Kasumi-1 (cell line): ENCODE data around the gene SLC17A5.
"Not testable (repeated sequence)": the region's sequence is repeated elsewhere in the genome, so short reads cannot be mapped to it uniquely, and the experiment has no call there.

Experiments used
- DNase-seq, 2 experiments: peaks; one replicate each; lab custom pipeline; 2025; lab: John Stamatoyannopoulos, UW

The SLC17A5 gene, protein sequence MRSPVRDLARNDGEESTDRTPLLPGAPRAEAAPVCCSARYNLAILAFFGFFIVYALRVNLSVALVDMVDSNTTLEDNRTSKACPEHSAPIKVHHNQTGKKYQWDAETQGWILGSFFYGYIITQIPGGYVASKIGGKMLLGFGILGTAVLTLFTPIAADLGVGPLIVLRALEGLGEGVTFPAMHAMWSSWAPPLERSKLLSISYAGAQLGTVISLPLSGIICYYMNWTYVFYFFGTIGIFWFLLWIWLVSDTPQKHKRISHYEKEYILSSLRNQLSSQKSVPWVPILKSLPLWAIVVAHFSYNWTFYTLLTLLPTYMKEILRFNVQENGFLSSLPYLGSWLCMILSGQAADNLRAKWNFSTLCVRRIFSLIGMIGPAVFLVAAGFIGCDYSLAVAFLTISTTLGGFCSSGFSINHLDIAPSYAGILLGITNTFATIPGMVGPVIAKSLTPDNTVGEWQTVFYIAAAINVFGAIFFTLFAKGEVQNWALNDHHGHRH

DNA sequence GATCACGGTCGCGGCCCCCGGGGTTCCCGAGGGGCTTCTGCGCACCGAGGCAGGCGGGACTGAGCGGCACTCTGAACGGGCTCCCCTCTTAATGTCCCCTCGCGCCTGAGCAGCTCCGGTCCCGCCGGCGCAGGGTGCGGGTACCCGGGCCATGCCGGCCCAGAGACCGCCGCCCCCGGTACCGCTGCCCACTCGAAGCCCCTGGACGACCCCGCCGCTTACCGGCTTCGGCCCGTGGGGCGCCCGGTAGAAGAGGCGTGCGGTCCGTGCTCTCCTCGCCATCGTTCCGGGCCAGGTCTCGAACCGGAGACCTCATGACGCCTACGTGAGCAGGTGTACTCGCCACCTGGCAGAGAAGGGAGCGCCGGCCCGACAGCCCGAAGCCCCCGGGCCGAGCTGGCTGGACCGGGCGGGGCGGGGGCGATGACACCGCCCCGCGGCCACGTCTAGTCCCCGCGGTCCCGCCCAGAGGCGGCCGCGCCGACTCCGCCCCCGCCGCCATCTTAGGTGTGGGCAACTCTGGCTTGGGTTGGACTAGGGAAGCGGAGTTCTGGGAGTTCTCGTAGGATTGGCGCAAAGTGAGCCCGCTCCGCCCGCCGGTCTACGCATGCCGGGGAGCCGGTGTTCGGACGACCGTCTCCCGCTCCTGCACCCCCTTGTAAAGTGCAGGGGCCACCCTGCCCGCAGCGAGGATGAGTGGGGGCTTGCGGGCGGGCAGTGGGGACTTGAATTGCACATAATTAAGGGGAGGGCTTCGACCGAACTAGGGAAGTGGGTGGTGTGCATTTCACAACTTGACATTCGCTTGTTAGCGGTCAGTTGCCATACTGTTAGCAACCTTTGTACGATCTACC, at the start of gene SLC17A5:
Gene SLC17A5, minus strand, starts transcription at position 422 of the 854 bp plus-strand sequence. Its CDS starts 106 bp downstream, at position 316.
- peak; percentile 90 to 92 for DNase-seq

DNA sequence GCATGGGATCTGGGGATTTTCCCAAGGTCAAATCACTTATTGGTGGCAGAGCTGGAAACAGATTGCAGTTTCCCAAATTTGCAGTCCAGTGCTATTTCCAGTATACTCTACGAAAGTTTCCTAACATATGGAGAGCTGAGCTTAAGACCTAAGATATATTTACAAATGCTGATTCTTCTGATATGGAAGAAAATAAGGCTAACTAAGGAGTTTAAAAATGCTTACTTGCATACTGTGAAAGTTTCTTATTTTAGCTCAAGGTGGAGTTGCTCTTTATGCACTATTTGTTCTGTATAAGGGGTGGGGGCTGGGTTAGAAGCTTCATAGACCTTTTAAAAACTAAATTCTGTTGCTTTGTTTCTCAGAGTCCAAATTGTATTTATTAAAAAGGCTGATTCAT, 49.7 kb upstream of the SLC17A5 start:
- DNase-seq, result no peak

DNA sequence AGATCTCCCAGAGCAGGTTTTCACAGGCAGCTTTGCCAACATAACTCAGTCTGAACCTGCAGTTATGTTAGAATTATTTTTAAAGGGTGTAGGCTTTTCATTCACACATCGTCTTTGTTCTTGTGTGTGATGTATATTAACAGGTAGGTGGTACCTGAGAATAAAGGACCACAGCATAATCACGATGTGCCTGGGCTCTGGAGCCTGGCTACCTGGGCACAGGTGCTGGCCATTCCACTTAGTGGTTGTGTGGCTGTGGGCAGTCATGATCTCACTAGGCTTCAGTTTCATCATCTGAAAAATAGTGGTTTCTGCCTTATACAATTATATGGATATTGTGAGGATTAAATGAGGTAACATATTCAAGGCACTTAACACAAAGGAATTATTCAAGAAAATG, 48.7 kb upstream of the SLC17A5 start:
- DNase-seq, result no peak

DNA sequence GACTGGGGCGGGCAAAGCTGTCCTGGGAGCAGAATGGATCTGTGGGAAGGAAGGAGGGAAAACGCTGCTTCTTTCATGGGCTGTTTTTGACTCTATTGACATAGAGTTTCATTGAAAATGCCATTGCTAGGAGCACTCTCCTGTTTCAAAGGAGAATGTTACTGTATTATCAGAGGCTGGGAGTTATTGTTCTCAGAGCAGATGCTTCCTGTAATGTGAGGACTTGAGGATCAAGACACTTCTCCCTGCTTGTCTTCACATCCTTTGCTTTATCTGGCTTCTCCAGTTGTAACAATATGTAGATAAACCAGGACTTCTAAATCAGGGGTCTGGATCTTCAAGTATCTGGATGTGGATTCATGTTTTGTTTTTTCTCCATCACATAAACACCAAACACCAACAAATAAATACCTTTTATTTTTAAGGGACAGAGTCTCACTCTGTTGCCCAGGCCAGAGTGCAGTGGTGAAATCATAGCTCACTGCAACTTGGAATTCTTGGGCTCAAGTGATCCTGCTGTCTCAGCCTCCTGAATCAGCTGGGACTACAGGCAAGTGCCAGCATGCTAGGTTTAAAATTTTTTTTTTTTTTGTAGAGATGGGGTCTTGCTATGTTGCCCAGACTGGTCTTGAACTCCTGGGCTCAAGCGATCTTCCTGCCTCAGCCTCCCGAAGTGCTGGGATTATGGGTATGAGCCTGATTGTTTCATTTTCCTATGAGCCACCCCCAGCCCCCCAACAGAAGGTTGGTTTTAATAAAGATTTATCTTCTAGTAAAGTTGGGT, 46.1 kb upstream of the SLC17A5 start:
- DNase-seq, result peak; percentile 70 to 73

DNA sequence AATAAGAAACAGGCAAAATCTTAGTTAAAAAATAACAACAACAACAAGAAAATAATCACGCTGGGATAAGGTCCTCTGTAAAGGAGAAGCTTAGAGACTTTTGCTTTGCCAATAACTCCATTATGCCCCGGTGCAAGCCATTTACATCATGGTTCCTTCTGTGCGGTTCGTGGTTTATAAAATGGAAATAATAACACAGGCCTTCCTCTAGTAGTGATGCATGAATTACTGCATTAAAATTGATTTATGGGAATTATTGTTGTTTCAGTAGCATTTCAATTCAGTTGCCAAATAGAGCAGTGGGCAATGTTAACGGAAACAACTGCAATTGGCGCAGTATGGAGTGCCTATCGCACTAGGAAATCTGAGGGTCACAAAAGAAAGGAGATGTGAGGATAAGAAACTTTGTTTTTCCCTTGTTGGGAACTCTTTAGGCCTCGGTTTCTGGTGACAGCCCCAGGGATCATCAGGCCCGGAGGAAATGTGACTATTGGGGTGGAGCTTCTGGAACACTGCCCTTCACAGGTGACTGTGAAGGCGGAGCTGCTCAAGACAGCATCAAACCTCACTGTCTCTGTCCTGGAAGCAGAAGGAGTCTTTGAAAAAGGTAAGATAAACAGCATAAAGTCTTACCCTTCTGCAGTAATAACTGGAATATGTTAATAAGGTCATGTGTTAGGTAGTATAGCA, 43.3 kb upstream of the SLC17A5 start:
- no peak for DNase-seq

DNA sequence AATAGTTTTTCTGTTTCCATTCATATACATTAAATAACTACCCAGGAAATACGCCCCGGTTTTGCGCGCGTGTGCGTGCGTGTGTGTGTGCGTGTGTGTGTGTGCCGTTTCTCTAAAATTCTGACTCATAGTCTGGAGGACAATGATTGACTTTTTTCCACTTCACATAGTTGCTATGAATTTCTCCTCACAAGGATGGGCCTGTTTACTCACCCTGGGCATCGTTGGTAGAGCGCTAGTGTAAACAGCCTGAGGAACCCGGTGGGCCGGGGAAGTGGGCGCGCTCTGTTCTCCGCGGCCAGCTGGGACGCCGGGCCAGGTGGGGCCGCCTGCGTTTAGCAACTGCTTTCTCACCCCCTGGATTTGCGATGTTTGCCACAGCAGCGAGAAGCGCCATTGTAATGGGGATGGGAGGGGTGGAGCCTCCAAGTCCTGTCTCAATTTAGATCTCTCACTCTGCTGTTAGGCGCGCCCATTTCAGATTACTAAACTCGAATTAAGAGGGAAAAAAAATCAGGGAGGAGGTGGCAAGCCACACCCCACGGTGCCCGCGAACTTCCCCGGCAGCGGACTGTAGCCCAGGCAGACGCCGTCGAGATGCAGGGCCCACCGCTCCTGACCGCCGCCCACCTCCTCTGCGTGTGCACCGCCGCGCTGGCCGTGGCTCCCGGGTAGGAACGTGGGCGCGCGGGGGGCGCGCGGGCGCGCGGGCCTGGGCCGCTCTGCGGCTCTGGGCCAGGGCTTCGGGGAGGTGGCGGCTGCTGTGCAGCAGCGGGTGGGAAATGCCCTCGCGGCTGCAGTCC, 42.0 kb upstream of the SLC17A5 start, which contains the start of gene CD109:
Gene CD109, plus strand, starts transcription at position 585 of the 803 bp plus-strand sequence. Its CDS starts 13 bp downstream, at position 598.
- peak; percentile 39 to 61 for DNase-seq

DNA sequence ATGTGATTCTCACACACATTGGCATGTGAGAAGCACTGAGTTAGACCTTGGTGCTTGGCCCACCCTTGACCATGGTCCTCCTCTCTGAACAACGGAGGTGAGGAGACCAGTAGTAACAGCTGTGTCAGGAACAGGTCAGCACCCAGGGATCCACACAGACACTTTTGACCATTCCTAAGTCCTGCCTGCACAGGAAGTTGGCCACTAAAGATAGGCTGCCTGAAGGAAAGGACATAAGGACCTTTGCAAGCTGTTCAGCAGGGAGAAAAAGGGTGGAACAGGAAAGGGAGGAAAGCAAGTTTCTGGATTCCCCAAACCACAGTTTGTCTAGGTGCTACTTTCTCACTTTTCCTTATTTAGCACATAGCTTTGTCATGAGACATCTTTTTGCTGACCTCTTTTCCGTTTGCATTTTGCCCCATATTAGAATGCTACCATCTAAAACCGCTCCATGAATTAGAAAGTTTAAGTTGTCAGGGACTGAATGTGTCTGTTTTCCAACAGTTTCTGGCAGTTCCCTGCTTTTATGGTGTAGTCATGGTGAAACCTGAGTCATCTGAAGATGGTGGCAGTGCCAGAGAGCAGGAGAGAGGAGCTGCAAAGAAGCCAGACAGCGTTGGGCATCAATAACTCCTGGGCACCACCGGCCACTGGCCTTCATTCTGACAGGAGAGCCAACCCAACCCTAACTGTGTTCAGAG, 41.1 kb upstream of the SLC17A5 start:
- DNase-seq, result no peak

DNA sequence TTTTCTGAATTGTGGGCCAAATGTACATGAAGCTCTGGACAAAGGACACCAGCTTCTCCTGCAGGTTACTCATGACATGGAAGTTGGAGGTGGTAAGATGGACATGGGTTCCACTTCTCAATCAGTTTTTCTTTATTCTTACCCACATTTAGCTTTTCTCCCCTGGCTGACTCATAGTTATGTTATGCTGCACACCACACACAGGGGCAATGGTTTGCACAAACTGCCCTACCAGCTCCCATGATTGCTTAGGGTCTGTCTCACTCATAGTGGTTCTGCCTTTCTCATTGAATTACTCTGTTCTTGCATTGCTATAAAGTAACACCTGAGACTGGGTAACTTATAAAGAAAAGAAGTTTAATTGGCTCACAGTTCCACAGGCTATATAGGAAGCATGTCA, 37.7 kb upstream of the SLC17A5 start:
- no peak for DNase-seq

DNA sequence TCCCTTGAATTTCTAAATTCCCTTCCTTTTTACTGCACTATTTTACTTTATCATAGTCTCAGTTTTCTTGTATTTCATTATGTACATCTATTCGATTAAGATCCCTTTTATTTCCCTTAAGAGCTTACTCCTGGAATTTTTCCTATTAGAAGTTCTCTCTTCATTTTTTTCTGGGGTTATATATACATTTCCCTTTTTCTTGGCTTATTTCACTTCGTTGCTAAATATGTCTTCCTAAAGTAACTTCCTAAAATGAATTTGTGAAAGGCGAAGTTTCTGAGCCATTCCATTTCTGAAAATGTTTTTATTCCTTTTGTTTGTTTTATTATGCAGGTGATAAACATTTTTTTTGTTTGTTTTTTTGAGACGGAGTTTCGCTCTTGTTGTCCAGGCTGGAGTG, 36.3 kb upstream of the SLC17A5 start:
- DNase-seq, result no peak

DNA sequence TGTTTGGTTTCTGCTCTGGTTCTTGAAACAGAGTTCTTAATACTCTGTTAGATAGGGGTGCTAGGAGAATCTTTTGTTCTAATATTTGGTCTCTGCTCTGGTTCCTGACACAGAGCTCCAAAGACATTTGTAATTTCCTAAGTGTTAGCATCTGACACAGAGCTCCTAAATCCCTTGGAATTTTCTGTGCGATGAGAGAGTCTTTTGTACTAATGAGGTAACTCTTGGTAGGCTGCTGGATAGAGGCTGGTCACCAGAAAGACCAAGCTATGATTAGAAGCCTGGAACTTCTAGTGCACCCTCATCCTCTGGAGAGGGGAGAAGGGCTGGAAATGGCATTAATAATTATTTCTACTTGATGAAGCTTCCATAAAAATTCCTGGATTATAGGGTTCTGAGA, 34.6 kb upstream of the SLC17A5 start:
- DNase-seq, result no peak

DNA sequence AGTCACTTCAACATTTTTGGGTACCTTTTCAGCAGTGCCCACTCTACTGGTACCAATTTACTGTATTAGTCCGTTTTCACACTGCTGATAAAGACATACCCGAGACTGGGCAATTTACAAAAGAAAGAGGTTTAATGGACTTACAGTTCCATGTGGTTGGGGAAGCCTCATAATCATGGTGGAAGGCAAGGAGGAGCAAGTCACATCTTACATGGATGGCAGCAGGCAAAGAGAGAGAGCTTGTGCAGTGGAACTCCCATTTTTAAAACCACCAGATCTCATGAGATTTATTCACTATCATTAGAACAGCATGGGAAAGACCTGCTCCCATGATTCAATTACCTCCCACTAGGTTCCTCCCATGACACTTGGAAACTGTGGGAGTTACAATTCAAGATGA, 29.8 kb upstream of the SLC17A5 start:
- not testable (repeated sequence) for DNase-seq

DNA sequence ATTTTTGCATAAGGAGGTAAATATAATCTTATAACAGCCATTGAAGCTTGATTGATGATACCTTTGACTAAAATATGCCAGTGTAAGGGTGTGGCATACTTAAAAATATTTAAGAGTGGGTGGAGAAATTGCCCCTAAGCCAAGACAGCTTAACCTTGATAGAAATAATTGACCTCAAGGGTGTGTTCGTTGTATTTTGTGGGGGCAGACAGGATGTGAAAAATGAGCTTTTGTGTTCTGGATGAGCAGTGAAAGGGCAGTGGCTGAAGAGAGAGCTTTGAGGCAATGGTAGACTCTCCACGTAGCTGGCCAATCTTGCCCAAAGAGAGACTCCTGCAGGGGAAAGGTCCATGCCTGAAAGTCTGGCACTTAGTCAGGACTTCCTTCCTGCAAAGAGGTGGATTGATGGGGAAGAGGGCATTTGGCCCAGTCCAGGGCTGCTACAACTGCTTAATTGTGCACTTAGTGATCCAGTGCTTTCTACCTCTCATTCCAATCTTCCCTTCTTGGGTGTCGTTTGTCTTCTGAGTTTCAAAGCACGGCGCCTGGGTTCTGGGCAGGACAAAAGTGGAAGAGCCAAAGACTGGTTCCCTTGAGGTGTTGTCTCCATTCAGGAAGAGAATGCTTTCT, 26.6 kb upstream of the SLC17A5 start:
- DNase-seq, result no peak

DNA sequence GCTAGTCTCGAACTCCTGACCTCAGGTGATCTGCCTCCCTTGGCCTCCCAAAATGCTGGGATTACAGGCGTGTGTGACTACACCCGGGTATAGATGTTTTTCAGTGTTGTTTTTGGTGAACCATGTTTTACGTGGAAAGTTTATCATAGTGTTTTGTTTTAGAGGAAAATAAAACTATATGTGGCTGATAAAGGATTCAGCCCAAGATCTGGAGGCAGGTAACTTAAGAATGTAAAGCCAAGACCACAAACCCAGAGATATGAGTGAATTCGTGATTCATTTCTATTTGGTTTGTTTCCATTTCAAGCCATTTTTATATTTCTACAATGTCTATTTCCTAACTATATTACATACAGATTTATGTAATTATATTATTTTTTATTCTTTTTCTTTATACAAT, 26.1 kb upstream of the SLC17A5 start:
- DNase-seq, result not testable (repeated sequence)

DNA sequence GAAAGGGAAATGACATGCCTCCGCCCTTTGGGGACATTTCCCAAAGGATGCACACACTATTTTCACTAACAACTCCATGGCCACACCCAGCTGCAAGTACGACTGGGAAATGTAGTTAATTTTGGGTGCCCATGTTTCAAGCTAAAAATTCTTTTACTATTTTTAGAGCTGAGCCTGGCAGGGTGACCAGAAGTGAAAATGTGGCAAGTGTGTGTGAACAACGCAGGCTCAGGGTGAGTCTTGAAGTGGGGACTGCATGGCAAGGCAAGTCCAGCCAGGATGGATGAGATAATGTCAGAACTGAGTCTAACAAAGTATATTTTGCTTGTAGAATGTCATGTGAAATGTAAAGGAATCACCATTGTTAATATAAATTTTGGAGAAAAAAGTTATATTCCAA, 25.2 kb upstream of the SLC17A5 start:
- no peak for DNase-seq

DNA sequence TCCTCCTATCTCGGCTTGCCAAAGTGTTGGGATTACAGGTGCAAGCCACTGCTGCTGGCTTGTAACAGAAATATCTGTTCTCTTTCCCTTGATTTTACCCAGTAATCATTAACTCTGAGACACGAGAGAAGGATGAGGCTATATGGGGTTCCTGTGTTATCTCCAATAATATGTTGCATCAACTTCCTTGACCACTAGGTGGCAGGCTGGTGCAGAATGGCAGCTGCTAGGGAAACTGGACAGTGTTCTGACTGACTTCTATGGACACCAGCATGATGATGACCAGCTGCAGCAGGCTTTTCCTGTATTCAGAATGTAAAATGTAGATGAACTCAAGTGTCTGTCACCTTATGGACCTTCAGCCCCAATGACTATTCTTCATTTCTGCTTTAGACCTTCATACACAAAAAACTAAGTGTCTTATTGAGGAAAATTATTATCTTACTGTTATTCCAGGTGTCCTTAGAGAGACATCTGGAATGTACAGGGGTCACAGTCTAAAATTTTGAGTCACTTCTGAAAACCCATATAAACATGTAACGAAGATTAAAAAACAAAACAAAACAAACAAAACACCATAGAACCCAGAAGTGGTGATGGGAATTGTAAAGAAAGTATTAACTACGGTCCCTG, 21.8 kb upstream of the SLC17A5 start:
- peak; percentile 63 to 80 for DNase-seq

DNA sequence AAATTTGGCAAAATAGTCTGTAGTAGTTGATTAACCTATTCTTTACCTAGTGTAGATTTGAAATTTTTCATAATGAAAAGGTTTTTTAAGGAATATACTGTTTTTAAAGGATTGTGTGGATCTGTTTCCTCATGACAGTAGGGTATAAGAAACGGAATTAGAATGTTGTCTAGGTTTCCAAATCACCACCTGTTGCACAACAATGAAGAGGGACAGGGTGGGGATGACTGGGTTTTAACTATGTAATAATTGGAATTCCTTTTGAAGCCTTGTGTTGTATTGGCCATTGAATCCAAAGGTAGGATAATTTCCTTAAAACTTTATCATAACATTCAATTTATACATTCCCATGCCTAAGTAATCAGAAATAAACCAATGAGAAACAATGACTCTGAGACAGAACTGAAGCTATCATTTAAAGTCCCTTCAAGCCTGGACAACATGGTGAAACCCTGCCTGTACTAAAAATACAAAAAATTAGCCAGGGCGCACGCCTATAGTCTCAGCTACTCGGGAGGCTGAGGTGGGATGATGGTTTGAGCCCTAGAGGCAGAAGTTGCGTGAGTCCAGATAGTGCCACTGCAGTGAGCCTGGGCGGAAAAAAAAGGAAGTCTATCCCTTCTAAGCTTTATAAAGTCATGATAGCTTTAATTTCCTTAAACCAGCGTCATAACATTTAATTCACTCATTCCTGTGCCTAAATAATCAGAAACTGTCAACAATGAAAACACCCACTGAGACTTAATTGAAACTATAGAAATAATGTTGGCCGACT, 18.3 kb upstream of the SLC17A5 start:
- DNase-seq, result peak; percentile 17 to 21

DNA sequence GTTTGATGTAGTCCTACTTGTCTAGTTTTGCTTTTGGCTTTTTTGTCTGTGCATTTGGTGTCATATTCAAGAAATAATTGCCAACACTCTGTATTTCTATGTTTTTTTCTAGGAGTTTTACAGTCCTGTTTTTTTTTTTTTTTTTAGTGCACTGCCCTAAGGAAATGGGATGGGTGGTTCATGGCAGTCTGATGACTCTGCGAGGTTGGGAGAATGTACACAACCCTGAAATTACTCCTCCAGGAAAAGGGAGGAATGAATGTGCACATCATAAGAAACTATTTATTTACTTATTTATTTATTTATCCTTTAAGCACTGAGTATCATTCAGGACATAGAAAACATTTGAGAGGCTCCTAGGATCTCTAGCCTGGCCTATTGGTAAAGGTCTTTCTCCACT, 15.2 kb upstream of the SLC17A5 start:
- DNase-seq, result no peak

DNA sequence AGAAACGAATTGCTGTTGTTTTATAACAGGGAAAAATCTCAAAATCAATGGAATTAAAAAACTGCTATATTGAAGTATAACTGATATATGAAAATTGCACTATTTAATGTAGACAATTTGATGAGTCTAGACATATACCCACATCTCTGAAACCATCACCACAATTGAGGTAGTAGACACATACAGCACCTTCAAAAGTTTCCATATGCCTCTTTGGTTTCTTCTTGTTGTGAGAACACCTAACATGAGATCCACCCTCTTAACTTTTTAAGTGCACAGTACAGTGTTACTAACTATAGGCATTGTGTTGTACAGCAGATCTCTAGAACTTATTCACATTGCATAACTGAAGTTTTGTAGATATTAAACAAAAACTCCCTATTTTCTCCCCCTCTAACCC, 14.0 kb upstream of the SLC17A5 start:
- DNase-seq, result no peak
